Neuronal stem cell (in vitro differentiated cells): ENCODE measurements around the gene KIF3B.

Experiments
- DNase-seq: peaks from one replicate; pipeline ENCODE4 v3.0.0-alpha.2; 2013; ENCODE audit warnings: low spot score
- H2AFZ ChIP-seq: one replicate; pipeline ENCODE4 v1.6.1; 2013; ENCODE audit warnings: mild to moderate bottlenecking, low read length, inconsistent platforms
- H2AK5ac ChIP-seq: 2 replicates; pipeline ENCODE4 v1.6.1; 2013; ENCODE audit warnings: low read depth, mild to moderate bottlenecking, inconsistent platforms, low read length, moderate library complexity, mixed read lengths
- H2BK120ac ChIP-seq: 2 replicates; pipeline ENCODE4 v1.6.1; 2013; ENCODE audit warnings: low read depth, mild to moderate bottlenecking, inconsistent platforms, low read length, moderate library complexity, mixed read lengths
- H2BK12ac ChIP-seq: one replicate; pipeline ENCODE4 v1.6.1; 2013; ENCODE audit warnings: low read length, inconsistent platforms
- H2BK15ac ChIP-seq: 2 replicates; pipeline ENCODE4 v1.6.1; 2013; ENCODE audit warnings: mild to moderate bottlenecking, low read length, inconsistent platforms, mixed read lengths
- H2BK5ac ChIP-seq: one replicate; pipeline ENCODE4 v1.6.1; 2013; ENCODE audit warnings: inconsistent platforms, mild to moderate bottlenecking, low read length, moderate library complexity
- H3K14ac ChIP-seq: one replicate; pipeline ENCODE4 v1.6.1; 2013; ENCODE audit warnings: low read length, inconsistent platforms
- H3K18ac ChIP-seq: 2 replicates; pipeline ENCODE4 v1.6.1; 2013; ENCODE audit warnings: low read length, inconsistent platforms
- H3K23ac ChIP-seq: 2 replicates; pipeline ENCODE4 v1.6.1; 2013; ENCODE audit warnings: low read depth, mild to moderate bottlenecking, mixed read lengths, low read length, inconsistent platforms; ENCODE audit not compliant: poor library complexity
- H3K27ac ChIP-seq: replicated peaks from 3 replicates; pipeline ENCODE4 v1.5.1; 2013; ENCODE audit warnings: low read length, inconsistent platforms
- H3K27me3 ChIP-seq, 3 experiments: 2 replicates each; pipeline ENCODE4 v1.6.1; 2013; ENCODE audit warnings: low read length in 3 of 3, mild to moderate bottlenecking in 2 of 3, inconsistent platforms in 1 of 3, low read depth in 1 of 3, mixed read lengths in 1 of 3, moderate library complexity in 1 of 3; ENCODE audit not compliant: control insufficient read depth in 3 of 3, insufficient read depth in 3 of 3
- H3K36me3 ChIP-seq, 2 donors: replicated peaks in 1 of 2; 2 replicates each; pipeline ENCODE4 v1.6.1; 2013; ENCODE audit warnings: low read length in 2 of 2; ENCODE audit not compliant: control insufficient read depth in 2 of 2, insufficient read depth in 2 of 2
- H3K4ac ChIP-seq: 2 replicates; pipeline ENCODE4 v1.6.1; 2013; ENCODE audit warnings: inconsistent platforms, mild to moderate bottlenecking, low read length, moderate library complexity
- H3K4me1 ChIP-seq, 2 donors: 1 replicate in 1 of 2; 2 replicates in 1 of 2; pipeline ENCODE4 v1.6.1; 2013; ENCODE audit warnings: low read length in 2 of 2, low read depth in 1 of 2; ENCODE audit not compliant: control insufficient read depth in 2 of 2, insufficient read depth in 1 of 2
- H3K4me2 ChIP-seq: one replicate; pipeline ENCODE4 v1.6.1; 2013; ENCODE audit warnings: mild to moderate bottlenecking, low read length, inconsistent platforms; ENCODE audit not compliant: insufficient read depth, poor library complexity, severe bottlenecking
- H3K4me3 ChIP-seq, 2 donors: 2 replicates each; pipeline ENCODE4 v1.5.1; 2013; ENCODE audit warnings: low read length in 2 of 2, mild to moderate bottlenecking in 2 of 2, inconsistent platforms in 1 of 2, moderate library complexity in 1 of 2
- H3K79me1 ChIP-seq: one replicate; pipeline ENCODE4 v1.6.1; 2013; ENCODE audit warnings: low read depth, mild to moderate bottlenecking, inconsistent platforms, low read length, moderate library complexity
- H3K9ac ChIP-seq: one replicate; pipeline ENCODE4 v1.6.1; 2013; ENCODE audit warnings: mild to moderate bottlenecking, low read depth, low read length, inconsistent platforms; ENCODE audit not compliant: poor library complexity
- H3K9me3 ChIP-seq, 2 donors: replicated peaks in 1 of 2; 2 replicates each; pipeline versions ENCODE3 to v1.6.1; 2013; ENCODE audit warnings: low read length in 2 of 2, mild to moderate bottlenecking in 2 of 2, inconsistent platforms in 1 of 2, low read depth in 1 of 2, mixed read lengths in 1 of 2, moderate library complexity in 1 of 2; ENCODE audit not compliant: control insufficient read depth in 2 of 2, insufficient read depth in 1 of 2
- H4K8ac ChIP-seq: one replicate; pipeline ENCODE4 v1.6.1; 2013; ENCODE audit warnings: low read depth, mild to moderate bottlenecking, inconsistent platforms, low read length, moderate library complexity
- H4K91ac ChIP-seq: one replicate; pipeline ENCODE4 v1.6.1; 2013; ENCODE audit warnings: low read length, low read depth, mild to moderate bottlenecking, inconsistent platforms; ENCODE audit not compliant: poor library complexity
- WGBS, 2 donors: extraction: QIAGEN DNeasy Blood & Tissue Kit; methylation state at CpG; one replicate each; pipeline ENCODE4 v1.1.7; 2013; ENCODE audit warnings: missing lambda C conversion rate in 2 of 2, mixed read lengths in 1 of 2; ENCODE audit not compliant: insufficient read length in 2 of 2, insufficient replicate concordance in 1 of 2; ENCODE audit errors: extremely low coverage in 2 of 2; 5-methylcytosine and 5-hydroxymethylcytosine counted together

Gene KIF3B

DNA sequence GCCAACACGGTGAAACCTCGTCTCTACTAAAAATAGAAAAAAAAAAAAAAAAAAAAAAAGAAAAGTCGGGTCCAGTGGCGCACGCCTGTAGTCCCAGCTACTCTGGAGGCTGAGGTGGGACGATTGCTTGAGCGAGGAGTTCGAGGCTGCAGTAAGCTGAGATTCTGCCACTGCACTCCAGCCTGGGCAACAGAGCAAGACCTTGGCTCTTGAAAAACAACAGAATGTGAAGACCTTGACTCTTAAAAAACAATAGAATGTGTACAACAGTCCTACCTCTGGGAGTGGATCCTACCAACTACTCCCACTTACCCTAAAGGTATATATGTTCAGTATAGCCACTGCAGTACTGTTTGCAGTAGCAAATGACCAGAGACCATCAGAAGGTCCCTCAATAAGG is 15.1 kb downstream of the KIF3B start:
- Histone ChIP-seq H3K27ac (no peak overlapping the region), H3K36me3 (no peaks in the 10 kb centered on the region), H2AFZ (no peak overlapping the region), H2AK5ac (no peak overlapping the region), H3K4ac (no peak overlapping the region), H4K8ac (no peak overlapping the region), H3K4me3 (no peak overlapping the region), H3K27me3 (no peaks in the 10 kb centered on the region), H3K23ac (no peak overlapping the region), H4K91ac (no peak overlapping the region), H3K9me3 (no peaks in the 10 kb centered on the region), H2BK15ac (no peak overlapping the region), H3K18ac (no peak overlapping the region), H3K4me1 (peaks cover 0 to 4% of the 10 kb centered on the region in 2 donors), H2BK5ac (no peak overlapping the region), H3K9ac (no peak overlapping the region), H3K14ac (no peak overlapping the region), H2BK12ac (no peak overlapping the region), H2BK120ac (no peak overlapping the region), H3K4me2 (no peak overlapping the region), H3K79me1 (no peaks in the 10 kb centered on the region)
- DNase-seq, result no peak
- WGBS, 2 donors, result no CpG with 5 or more reads among the region's 8 CpGs

DNA sequence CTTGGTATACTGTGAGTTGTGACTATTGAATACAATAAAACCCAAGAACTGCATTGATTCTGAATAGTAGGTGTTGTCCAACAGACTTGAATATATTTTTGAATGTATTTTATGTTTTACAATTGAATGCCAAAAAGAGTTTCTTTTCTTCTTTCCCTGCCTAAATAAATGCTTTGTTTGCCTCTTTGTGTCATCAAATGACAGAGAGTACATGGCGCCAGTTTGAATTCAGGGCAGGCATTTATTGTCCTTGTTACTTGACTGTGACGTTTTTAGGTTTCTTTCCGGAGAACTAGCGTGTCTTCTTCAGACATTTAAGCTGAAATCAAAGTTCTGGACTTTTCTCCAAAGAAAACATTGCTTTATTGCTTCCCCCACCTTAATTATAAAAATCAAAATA is 16.6 kb downstream of the KIF3B start:
- H2BK12ac ChIP-seq, result no peak overlapping the region
- H3K36me3 ChIP-seq, result no peaks in the 10 kb centered on the region
- H2BK5ac ChIP-seq, result no peak overlapping the region
- H3K9me3 ChIP-seq, result no peaks in the 10 kb centered on the region
- H3K9ac ChIP-seq, result no peak overlapping the region
- no peak for DNase-seq
- H2BK120ac ChIP-seq, result no peak overlapping the region
- no peak overlapping the region for H3K4me3 ChIP-seq
- no peak overlapping the region for H2BK15ac ChIP-seq
- H4K8ac ChIP-seq, result no peak overlapping the region
- no peaks in the 10 kb centered on the region for H3K79me1 ChIP-seq
- H4K91ac ChIP-seq, result no peak overlapping the region
- H3K27me3 ChIP-seq, result no peaks in the 10 kb centered on the region
- H2AK5ac ChIP-seq, result no peak overlapping the region
- H3K14ac ChIP-seq, result no peak overlapping the region
- H3K18ac ChIP-seq, result no peak overlapping the region
- no peak overlapping the region for H3K4me2 ChIP-seq
- H3K4ac ChIP-seq, result no peak overlapping the region
- no peak overlapping the region for H3K27ac ChIP-seq
- WGBS, 2 donors, result no CpG with 5 or more reads among the region's 4 CpGs
- H3K4me1 ChIP-seq, result peaks cover 0 to 4% of the 10 kb centered on the region in 2 donors
- H3K23ac ChIP-seq, result no peak overlapping the region
- no peak overlapping the region for H2AFZ ChIP-seq

DNA sequence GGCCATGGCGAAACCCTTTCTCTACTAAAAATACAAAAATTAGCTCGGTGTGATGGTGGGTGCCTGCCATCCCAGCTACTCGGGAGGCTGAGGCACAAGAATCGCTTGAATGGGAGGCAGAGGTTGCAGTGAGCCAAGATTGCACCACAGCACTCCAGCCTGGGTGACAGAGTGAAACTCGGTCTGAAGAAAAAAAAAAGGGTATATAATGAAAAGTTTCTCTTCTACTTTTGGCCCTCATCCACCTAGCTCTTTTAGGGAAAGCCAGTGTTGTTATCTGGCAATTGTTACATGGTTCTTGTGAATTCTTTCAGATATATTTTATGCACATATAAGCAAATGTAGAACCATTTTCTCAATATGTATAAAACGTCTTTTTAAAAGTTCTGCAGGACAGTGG is 19.0 kb downstream of the KIF3B start:
- Histone ChIP-seq H3K18ac (no peak overlapping the region), H3K4me3 (no peak overlapping the region), H3K14ac (no peak overlapping the region), H4K91ac (no peak overlapping the region), H3K27ac (no peak overlapping the region), H2BK120ac (no peak overlapping the region), H3K9ac (no peak overlapping the region), H3K4ac (no peak overlapping the region), H3K23ac (no peak overlapping the region), H3K4me1 (peaks cover 0 to 4% of the 10 kb centered on the region in 2 donors), H2BK5ac (no peak overlapping the region), H3K36me3 (no peaks in the 10 kb centered on the region), H3K9me3 (no peaks in the 10 kb centered on the region), H3K4me2 (no peak overlapping the region), H3K27me3 (no peaks in the 10 kb centered on the region), H2BK15ac (no peak overlapping the region), H4K8ac (no peak overlapping the region), H2AK5ac (no peak overlapping the region), H3K79me1 (no peaks in the 10 kb centered on the region), H2AFZ (no peak overlapping the region), H2BK12ac (no peak overlapping the region)
- no CpG with 5 or more reads among the region's 6 CpGs for WGBS, 2 donors
- DNase-seq, result no peak

GRCh38 chr20:32296819-32297420 is 19.5 kb downstream of the KIF3B start:
- Histone ChIP-seq H2AK5ac (no peak overlapping the region), H3K18ac (no peak overlapping the region), H3K79me1 (no peaks in the 10 kb centered on the region), H4K91ac (no peak overlapping the region), H4K8ac (no peak overlapping the region), H2BK12ac (no peak overlapping the region), H2BK120ac (no peak overlapping the region), H3K9ac (no peak overlapping the region), H3K9me3 (no peaks in the 10 kb centered on the region), H3K14ac (no peak overlapping the region), H3K4me1 (peaks cover 0 to 4% of the 10 kb centered on the region in 2 donors), H3K27me3 (no peaks in the 10 kb centered on the region), H3K36me3 (no peaks in the 10 kb centered on the region), H3K4ac (no peak overlapping the region), H2AFZ (no peak overlapping the region), H3K4me2 (no peak overlapping the region), H3K23ac (no peak overlapping the region), H3K27ac (no peak overlapping the region), H2BK15ac (no peak overlapping the region), H3K4me3 (no peak overlapping the region), H2BK5ac (no peak overlapping the region)
- DNase-seq, result no peak
- whole genome bisulfite sequencing, 2 donors, result no CpG with 5 or more reads among the region's 6 CpGs
